RWPE1 (cell line): ENCODE results near the gene SYNE1.

ENCODE experiments used
- CTCF ChIA-PET: fragments of 350-600 bp; sonication (Branson Sonifier 250); formaldehyde crosslinking; extraction: SDS; loops from one replicate; lab custom pipeline; 2021; lab: Yijun Ruan, JAX
- POLR2A ChIA-PET: fragments of 400-600 bp; formaldehyde crosslinking; extraction: SDS; loops from one replicate; lab custom pipeline; 2020; ENCODE audit warnings: antibody characterized with exemption; ENCODE audit not compliant: low non-redundant PET; lab: Yijun Ruan, JAX
- DNase-seq: peaks from one replicate; pipeline ENCODE4 v3.0.0; 2012; ENCODE audit warnings: low spot score
- H3K27ac ChIP-seq: fragments of 450-650 bp; 2 replicates; pipeline ENCODE4 v1.5.1; 2017
- TF ChIP-seq, protein P1 (sequence below): fragments of 450-650 bp; conservative IDR thresholded peaks from 2 replicates; pipeline ENCODE4 v1.5.1; 2017; ENCODE audit warnings: low read depth, mild to moderate bottlenecking

Gene SYNE1

GRCh38 chr6:152123076-152123475 is 514.1 kb downstream of the SYNE1 start:
- DNase-seq, result no peak
- ChIA-PET POLR2A (no interaction called here), CTCF (interaction anchor here (0.6 to 1.3 kb wide), 2 partner anchors 45 to 358 kb away, joined by 3 read pairs; no protein-coding TSS in a partner anchor)
- TF ChIP-seq, protein P1, sequence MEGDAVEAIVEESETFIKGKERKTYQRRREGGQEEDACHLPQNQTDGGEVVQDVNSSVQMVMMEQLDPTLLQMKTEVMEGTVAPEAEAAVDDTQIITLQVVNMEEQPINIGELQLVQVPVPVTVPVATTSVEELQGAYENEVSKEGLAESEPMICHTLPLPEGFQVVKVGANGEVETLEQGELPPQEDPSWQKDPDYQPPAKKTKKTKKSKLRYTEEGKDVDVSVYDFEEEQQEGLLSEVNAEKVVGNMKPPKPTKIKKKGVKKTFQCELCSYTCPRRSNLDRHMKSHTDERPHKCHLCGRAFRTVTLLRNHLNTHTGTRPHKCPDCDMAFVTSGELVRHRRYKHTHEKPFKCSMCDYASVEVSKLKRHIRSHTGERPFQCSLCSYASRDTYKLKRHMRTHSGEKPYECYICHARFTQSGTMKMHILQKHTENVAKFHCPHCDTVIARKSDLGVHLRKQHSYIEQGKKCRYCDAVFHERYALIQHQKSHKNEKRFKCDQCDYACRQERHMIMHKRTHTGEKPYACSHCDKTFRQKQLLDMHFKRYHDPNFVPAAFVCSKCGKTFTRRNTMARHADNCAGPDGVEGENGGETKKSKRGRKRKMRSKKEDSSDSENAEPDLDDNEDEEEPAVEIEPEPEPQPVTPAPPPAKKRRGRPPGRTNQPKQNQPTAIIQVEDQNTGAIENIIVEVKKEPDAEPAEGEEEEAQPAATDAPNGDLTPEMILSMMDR, result no peak
- H3K27ac ChIP-seq, result no peak overlapping the region

GRCh38 chr6:152122434-152122833 is 514.7 kb downstream of the SYNE1 start:
- TF ChIP-seq, protein P1, result no peak
- DNase-seq, result no peak
- CTCF ChIA-PET, result interaction anchor here (0.6 to 1.3 kb wide), 2 partner anchors 45 to 357 kb away, joined by 3 read pairs; no protein-coding TSS in a partner anchor
- POLR2A ChIA-PET, result no interaction called here
- H3K27ac ChIP-seq, result no peak overlapping the region

DNA sequence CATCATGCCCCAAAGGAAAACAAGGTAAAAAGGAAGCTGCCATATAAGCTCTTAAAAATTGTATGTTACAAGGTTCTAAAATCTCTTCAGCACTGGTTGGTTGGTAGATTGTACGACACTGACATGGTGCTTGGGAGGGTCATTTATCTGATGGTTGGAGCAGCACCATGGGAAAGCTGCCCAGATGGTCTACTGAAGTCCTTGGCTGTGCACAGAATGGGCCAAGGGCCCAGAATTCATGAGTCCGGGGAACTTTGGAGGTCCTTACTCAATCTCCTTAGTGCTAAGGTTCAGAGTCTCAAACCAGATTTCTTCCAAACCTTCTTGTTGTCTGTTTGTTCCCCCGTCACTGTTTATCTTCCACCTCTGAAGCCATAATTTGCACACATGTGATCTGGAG is 515.3 kb downstream of the SYNE1 start:
- no peak for DNase-seq
- CTCF ChIA-PET, result interaction anchor here (1.3 kb wide), 1 partner anchor 357 kb away, joined by 3 read pairs; no protein-coding TSS in a partner anchor
- POLR2A ChIA-PET, result no interaction called here
- TF ChIP-seq, protein P1, result no peak
- H3K27ac ChIP-seq, result no peak overlapping the region

DNA sequence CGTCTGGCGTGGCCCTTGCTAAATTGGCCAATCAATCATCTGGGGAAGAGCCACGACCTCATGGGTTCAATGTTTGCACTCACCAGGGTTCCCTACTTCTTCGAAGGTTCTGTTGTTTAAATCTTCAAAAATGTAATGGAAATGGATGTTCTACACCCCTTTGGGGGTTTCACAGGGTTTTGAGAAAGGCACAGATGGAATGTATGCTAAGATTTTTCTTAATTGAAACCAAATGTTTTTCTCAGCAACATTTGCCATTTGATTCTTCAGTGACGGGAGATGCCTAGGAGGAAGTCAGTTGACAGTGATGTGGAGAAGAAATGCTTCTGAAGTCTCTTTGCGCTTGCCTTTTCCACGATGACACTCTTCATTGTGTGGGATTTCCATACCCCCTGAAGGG is 517.3 kb downstream of the SYNE1 start:
- ChIA-PET CTCF (interaction anchor here (0.6 to 0.9 kb wide), 3 partner anchors 10 to 355 kb away, joined by 3 to 9 read pairs (median 4); no protein-coding TSS in a partner anchor), POLR2A (no interaction called here)
- DNase-seq, result no peak
- TF ChIP-seq, protein P1, result no peak
- no peak overlapping the region for H3K27ac ChIP-seq

DNA sequence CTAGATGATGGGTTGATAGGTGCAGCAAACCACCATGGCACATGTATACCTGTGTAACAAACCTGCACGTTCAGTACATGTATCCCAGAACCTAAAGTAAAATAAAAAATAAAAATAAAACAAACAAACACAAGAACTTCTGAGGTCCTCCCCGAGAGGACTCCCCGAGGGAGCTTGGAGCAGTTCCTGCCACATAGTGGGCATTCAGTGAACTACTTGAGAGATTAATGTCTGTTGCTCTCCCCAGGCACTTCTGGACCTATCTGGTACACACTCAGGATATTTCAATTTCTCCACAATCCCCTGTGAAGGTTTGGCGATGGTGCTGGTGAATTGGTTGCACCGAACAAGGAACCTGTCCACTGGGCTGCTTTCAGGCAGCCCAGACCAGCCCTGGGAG is 518.5 kb downstream of the SYNE1 start:
- no peak overlapping the region for H3K27ac ChIP-seq
- TF ChIP-seq, protein P1, result no peak
- CTCF ChIA-PET, result interaction anchor here (0.6 to 0.9 kb wide), 2 partner anchors 11 to 352 kb away, joined by 5 to 9 read pairs; no protein-coding TSS in a partner anchor
- no peak for DNase-seq
- POLR2A ChIA-PET, result no interaction called here

DNA sequence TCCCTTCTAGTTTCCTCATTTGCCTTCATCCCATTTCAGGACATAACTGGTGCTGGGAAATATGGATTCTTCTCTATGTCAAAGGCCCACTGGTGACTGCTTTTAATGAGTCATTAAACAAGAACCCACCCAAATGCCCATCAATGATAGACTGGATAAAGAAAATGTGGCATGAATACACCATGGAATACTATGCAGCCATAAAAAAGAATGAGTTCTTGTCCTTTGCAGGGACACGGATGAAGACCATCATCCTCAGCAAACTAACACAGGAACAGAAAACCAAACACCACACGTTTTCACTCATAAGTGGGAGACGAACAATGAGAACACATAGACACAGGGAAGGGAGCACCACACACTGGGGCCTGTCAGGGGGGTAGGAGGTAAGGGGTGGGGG is 518.9 kb downstream of the SYNE1 start:
- ChIA-PET POLR2A (no interaction called here), CTCF (interaction anchor here (0.6 to 0.9 kb wide), 2 partner anchors 119 to 351 kb away, joined by 5 to 6 read pairs; no protein-coding TSS in a partner anchor)
- H3K27ac ChIP-seq, result no peak overlapping the region
- no peak for DNase-seq
- TF ChIP-seq, protein P1, result no peak
